SK-N-SH treated with all-trans-retinoic acid at 6 μM for 48 hours (cell line): ENCODE data around the gene MTPN.

ENCODE experiments used
- ARNTL ChIP-seq: fragments of 450-650 bp; formaldehyde crosslinking; IDR thresholded peaks from 2 replicates; pipeline ENCODE4 v1.5.0; 2020; ENCODE audit warnings: low read depth, mild to moderate bottlenecking, moderate library complexity, borderline replicate concordance
- CSDC2 ChIP-seq: fragments of 250-450 bp; sonication (Bioruptor Pico); IDR thresholded peaks from 2 replicates; pipeline ENCODE4 v1.5.0; 2020; ENCODE audit warnings: mild to moderate bottlenecking, moderate library complexity
- GLIS3 ChIP-seq: fragments of 250-450 bp; sonication (Bioruptor Pico); IDR thresholded peaks from 2 replicates; pipeline ENCODE4 v1.5.0; 2020; ENCODE audit warnings: mild to moderate bottlenecking, moderate library complexity
- SNAI2 ChIP-seq: fragments of 250-450 bp; sonication (Bioruptor Pico); IDR thresholded peaks from 2 replicates; pipeline ENCODE4 v1.5.0; 2020; ENCODE audit warnings: mild to moderate bottlenecking, moderate library complexity
- TCF4 ChIP-seq: fragments of 250-450 bp; sonication (Bioruptor Pico); IDR thresholded peaks from 2 replicates; pipeline ENCODE4 v1.8.0; 2021; ENCODE audit warnings: mild to moderate bottlenecking, moderate library complexity, borderline replicate concordance
- ZC3H10 ChIP-seq: fragments of 250-450 bp; sonication (Bioruptor Pico); IDR thresholded peaks from 2 replicates; pipeline ENCODE4 v1.5.1; 2021; ENCODE audit warnings: mild to moderate bottlenecking, moderate library complexity
- ZFP3 ChIP-seq: fragments of 250-450 bp; sonication (Bioruptor Pico); IDR thresholded peaks from 2 replicates; pipeline ENCODE4 v1.5.0; 2020; ENCODE audit warnings: mild to moderate bottlenecking, moderate library complexity
- ZFP30 ChIP-seq: fragments of 450-650 bp; formaldehyde crosslinking; IDR thresholded peaks from 2 replicates; pipeline ENCODE4 v1.5.0; 2022; ENCODE audit warnings: mild to moderate bottlenecking, moderate library complexity
- TF ChIP-seq, protein P1 (sequence below): fragments of 250-450 bp; sonication (Bioruptor Pico); IDR thresholded peaks from 2 replicates; pipeline ENCODE4 v1.8.0; 2020; ENCODE audit warnings: mild to moderate bottlenecking, moderate library complexity, borderline replicate concordance
- TF ChIP-seq, protein P2 (sequence below): fragments of 250-450 bp; sonication (Bioruptor Pico); IDR thresholded peaks from 2 replicates; pipeline ENCODE4 v1.5.1; 2021; ENCODE audit warnings: mild to moderate bottlenecking, moderate library complexity
- TF ChIP-seq, protein P3 (sequence below): fragments of 250-450 bp; sonication (Bioruptor Pico); IDR thresholded peaks from 2 replicates; pipeline ENCODE4 v1.8.0; 2021; ENCODE audit warnings: low read depth, mild to moderate bottlenecking, moderate library complexity, borderline replicate concordance
- TF ChIP-seq, protein P4 (sequence below): fragments of 250-450 bp; sonication (Bioruptor Pico); IDR thresholded peaks from 2 replicates; pipeline ENCODE4 v1.5.1; 2020; ENCODE audit warnings: low read depth, mild to moderate bottlenecking, moderate library complexity

DNA sequence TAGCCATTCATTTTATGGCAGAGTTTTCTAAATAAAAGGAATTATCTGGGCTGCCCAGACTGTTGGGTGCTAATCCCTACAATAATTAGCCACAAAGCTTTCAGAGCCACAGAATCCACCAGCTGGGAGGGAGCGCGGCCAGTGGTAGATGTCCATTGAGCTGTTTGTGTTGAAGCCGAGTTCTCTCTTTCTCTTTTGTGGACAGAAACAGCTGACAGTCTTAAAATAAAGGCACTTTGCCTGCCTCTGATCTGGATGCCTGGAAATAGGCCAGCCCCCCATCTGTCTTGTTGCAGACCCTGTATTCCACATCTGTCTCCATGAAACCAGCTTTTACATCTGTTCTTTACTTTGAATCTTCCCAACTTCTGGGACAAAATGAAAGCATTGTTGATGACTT is 66.1 kb downstream of the MTPN start:
- TF ChIP-seq, protein P1, sequence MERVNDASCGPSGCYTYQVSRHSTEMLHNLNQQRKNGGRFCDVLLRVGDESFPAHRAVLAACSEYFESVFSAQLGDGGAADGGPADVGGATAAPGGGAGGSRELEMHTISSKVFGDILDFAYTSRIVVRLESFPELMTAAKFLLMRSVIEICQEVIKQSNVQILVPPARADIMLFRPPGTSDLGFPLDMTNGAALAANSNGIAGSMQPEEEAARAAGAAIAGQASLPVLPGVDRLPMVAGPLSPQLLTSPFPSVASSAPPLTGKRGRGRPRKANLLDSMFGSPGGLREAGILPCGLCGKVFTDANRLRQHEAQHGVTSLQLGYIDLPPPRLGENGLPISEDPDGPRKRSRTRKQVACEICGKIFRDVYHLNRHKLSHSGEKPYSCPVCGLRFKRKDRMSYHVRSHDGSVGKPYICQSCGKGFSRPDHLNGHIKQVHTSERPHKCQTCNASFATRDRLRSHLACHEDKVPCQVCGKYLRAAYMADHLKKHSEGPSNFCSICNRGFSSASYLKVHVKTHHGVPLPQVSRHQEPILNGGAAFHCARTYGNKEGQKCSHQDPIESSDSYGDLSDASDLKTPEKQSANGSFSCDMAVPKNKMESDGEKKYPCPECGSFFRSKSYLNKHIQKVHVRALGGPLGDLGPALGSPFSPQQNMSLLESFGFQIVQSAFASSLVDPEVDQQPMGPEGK (CRISPR knock-in tag), result no peak
- TF ChIP-seq, protein P2, sequence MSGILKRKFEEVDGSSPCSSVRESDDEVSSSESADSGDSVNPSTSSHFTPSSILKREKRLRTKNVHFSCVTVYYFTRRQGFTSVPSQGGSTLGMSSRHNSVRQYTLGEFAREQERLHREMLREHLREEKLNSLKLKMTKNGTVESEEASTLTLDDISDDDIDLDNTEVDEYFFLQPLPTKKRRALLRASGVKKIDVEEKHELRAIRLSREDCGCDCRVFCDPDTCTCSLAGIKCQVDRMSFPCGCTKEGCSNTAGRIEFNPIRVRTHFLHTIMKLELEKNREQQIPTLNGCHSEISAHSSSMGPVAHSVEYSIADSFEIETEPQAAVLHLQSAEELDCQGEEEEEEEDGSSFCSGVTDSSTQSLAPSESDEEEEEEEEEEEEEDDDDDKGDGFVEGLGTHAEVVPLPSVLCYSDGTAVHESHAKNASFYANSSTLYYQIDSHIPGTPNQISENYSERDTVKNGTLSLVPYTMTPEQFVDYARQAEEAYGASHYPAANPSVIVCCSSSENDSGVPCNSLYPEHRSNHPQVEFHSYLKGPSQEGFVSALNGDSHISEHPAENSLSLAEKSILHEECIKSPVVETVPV (CRISPR knock-in tag), result no peak
- TF ChIP-seq, protein P3, sequence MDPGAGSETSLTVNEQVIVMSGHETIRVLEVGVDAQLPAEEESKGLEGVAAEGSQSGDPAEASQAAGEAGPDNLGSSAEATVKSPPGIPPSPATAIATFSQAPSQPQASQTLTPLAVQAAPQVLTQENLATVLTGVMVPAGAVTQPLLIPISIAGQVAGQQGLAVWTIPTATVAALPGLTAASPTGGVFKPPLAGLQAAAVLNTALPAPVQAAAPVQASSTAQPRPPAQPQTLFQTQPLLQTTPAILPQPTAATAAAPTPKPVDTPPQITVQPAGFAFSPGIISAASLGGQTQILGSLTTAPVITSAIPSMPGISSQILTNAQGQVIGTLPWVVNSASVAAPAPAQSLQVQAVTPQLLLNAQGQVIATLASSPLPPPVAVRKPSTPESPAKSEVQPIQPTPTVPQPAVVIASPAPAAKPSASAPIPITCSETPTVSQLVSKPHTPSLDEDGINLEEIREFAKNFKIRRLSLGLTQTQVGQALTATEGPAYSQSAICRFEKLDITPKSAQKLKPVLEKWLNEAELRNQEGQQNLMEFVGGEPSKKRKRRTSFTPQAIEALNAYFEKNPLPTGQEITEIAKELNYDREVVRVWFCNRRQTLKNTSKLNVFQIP (CRISPR knock-in tag), result no peak
- TF ChIP-seq, protein P4, sequence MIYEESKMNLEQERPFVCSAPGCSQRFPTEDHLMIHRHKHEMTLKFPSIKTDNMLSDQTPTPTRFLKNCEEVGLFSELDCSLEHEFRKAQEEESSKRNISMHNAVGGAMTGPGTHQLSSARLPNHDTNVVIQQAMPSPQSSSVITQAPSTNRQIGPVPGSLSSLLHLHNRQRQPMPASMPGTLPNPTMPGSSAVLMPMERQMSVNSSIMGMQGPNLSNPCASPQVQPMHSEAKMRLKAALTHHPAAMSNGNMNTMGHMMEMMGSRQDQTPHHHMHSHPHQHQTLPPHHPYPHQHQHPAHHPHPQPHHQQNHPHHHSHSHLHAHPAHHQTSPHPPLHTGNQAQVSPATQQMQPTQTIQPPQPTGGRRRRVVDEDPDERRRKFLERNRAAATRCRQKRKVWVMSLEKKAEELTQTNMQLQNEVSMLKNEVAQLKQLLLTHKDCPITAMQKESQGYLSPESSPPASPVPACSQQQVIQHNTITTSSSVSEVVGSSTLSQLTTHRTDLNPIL (CRISPR knock-in tag), result no peak
- TF ChIP-seq GLIS3 (CRISPR knock-in tag) (no peak), SNAI2 (CRISPR knock-in tag) (no peak), ZFP30 (CRISPR knock-in tag) (no peak), ZFP3 (CRISPR knock-in tag) (no peak), ARNTL (CRISPR knock-in tag) (no peak), ZC3H10 (no peak), CSDC2 (CRISPR knock-in tag) (no peak), TCF4 (no peak)
